Left lobe of liver (tissue), 2 donors: ENCODE data around the gene GPAT3. TPM values are rescaled to one million over a fixed set of nuclear protein-coding genes. Genes with fewer than 3 reads are reported as not detected.

Experiments used
- ATAC-seq: fragments of 200-7000 bp; cut with Tn5 transposase; one replicate; pipeline ENCODE4 v1.9.1; 2020; ENCODE audit warnings: mild to moderate bottlenecking, moderate library complexity
- DNase-seq: peaks from one replicate; pipeline ENCODE4 v3.0.0-alpha.2; 2020; ENCODE audit warnings: low spot score
- total RNA-seq: library from RNA; stranded (reverse); gene quantifications from one replicate; pipeline ENCODE4 v1.2.1, GENCODE V29; 2021
- donor health status: DM: no; HTN: no; CAD: no; lungs with moderate emphysema.
- donor health status: DM: no; HTN: yes; CAD: no.

The GPAT3 gene
- total RNA-seq, 1 donor from 2014 or later = 9.0 TPM

- no peak for ATAC-seq
- DNase-seq = no peak
These were observed 101.0 kb downstream of the GPAT3 start for GRCh38 chr4:83636930-83637329.

DNA sequence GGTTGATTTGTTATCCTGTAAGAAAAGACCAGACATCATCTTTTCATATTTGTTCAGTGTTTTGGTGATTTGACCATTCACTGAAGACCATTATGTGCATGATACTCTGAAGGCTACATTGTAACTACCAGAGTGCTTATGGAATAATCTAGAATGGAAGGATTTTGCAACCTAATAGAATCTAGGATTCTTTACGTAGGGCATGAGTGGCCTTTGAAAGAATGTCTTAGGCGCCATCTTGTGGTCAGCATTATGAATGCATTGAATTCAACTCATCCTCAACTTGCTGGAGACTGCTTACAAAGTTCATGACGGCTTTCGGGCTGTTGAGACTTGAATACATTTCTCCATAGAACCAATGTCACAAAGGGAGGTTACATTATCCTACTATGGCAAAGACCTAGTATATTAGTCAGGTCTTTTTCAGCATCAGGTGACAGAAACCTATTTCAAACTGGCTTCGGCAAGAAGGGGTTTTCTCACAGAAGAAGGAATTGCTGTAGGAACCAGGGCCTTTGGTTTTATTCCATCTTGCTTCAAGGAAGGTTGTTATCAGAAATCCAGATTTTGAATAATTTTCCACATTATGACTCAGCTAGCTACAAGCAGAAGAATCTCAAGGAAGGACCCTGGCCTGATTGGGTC is 104.1 kb downstream of the GPAT3 start:
- ATAC-seq = peak; percentile 98
- peak; percentile 54 for DNase-seq

- DNase-seq = no peak
- no peak for ATAC-seq
These were observed 107.1 kb downstream of the GPAT3 start for GRCh38 chr4:83643036-83643435.

DNA sequence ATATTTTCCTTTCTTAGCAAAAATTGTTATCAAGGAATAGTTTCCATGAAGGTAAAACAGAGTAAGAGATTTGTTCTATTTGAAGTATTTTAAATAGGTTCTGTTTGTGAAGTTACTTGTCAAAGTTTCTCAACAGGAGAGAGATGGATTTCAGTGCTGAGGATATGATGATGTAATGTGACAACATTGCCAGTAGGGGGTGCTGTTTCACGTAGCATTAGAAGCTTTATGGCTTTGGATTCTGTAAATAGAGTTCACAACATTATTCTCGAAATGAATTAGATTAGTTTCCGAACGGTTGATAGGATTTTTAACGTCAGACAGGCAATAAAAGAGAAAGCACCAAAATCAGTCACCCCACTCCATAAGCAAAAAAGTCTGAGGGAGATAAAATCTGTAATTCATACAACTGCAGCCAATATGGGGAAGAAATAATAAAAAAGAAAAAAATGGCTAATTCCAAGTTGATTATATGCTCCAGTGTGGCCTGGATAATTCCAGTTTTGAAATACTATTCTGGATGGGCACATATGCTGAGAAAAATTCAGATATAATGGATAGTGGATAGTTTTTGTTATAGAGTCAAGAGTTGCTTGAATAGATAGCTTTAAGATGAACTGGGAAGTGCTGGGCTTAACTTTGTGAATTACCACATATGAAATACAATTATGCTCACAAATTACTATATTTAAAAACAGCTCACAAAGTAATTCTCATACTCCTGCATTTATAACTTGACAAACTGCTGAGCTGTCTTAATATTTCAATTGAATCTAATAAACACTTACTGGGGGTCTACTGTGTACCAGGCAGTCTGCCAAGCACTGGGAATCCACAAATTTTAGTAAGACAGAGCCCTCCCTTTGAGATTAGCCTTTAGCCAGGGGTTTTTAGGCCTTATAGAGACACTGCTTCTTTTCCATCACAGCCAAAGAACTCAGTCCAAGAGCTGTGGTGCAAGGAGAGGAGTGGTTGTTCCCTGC is 109.1 kb downstream of the GPAT3 start:
- ATAC-seq = peak; percentile 88
- DNase-seq = no peak

GRCh38 chr4:83646538-83647239 is 110.8 kb downstream of the GPAT3 start:
- DNase-seq (no peak), ATAC-seq (no peak)

GRCh38 chr4:83651846-83652245 is 115.9 kb downstream of the GPAT3 start:
- no peak for DNase-seq
- no peak for ATAC-seq

Other genes with a start within 250 kb of the GPAT3 start
- gene HPSE, start 201.3 kb upstream of the GPAT3 start, total RNA-seq = 0.75 TPM
- 6.7 TPM for gene HELQ, start 80.3 kb upstream of the GPAT3 start, total RNA-seq
- gene MRPS18C, start 80.0 kb upstream of the GPAT3 start, total RNA-seq = 26.8 TPM
- 1.8 TPM for gene ABRAXAS1, start 51.0 kb upstream of the GPAT3 start, total RNA-seq